Progenitor cell of endocrine pancreas (in vitro differentiated cells): ENCODE measurements around the gene ALDH1A1. TPM values are rescaled to one million over a fixed set of nuclear protein-coding genes. Genes with fewer than 3 reads are reported as not detected.

Experiments used
- DNase-seq: peaks from one replicate; pipeline ENCODE4 v3.0.0; 2021; ENCODE audit warnings: low spot score; ENCODE audit not compliant: unreplicated experiment
- H3K27ac Mint-ChIP-seq: 2 replicates; pipeline ENCODE4 v1.8.0; 2021; ENCODE audit warnings: mild to moderate bottlenecking, moderate library complexity, mixed read lengths
- H3K27me3 Mint-ChIP-seq: 2 replicates; pipeline ENCODE4 v1.8.0; 2021; ENCODE audit warnings: mixed read lengths
- H3K36me3 Mint-ChIP-seq: 2 replicates; pipeline ENCODE4 v1.8.0; 2022; ENCODE audit warnings: mixed read lengths; ENCODE audit not compliant: insufficient read depth
- H3K4me1 Mint-ChIP-seq: 2 replicates; pipeline ENCODE4 v1.8.0; 2021; ENCODE audit warnings: low read depth, mixed read lengths
- H3K4me3 Mint-ChIP-seq: 2 replicates; pipeline ENCODE4 v1.8.0; 2021; ENCODE audit warnings: low read depth, mild to moderate bottlenecking, moderate library complexity, mixed read lengths
- H3K9me3 Mint-ChIP-seq: 2 replicates; pipeline ENCODE4 v1.8.0; 2021; ENCODE audit warnings: low read depth, mixed read lengths
- CTCF ChIP-seq: fragments of 200-600 bp; sonication (generic); IDR thresholded peaks from one replicate; pipeline ENCODE4 v1.5.0; 2021; ENCODE audit warnings: antibody characterized with exemption, mild to moderate bottlenecking; ENCODE audit not compliant: unreplicated experiment
- total RNA-seq: library from RNA; stranded (reverse); gene quantifications from 2 replicates; pipeline ENCODE4 v1.2.1, GENCODE V29; 2021

ALDH1A1 gene
- total RNA-seq, 1 donor from 2014 or later: 188 TPM

DNA sequence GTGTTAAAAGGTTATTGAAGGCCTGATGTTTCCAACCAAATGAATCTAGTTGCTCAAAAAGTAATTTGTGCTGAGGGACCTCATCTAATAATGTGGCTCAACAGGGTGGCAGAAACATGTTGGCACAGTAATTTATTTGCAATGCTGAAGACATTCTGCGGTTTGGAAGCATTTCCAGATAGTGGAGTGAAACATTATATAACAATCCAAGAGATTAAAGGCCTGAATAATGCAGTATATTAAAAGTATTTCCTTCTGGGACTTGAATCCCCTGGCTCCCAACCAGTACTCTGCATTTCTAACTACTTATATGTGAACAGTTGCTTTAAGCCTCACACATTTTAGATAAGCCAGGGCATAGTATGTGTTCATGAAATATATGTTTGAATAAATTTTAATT, 25.9 kb upstream of the ALDH1A1 start:
- no peak overlapping the region for H3K27ac Mint-ChIP-seq
- H3K36me3 Mint-ChIP-seq: peaks cover 1% of the 10 kb centered on the region
- H3K4me3 Mint-ChIP-seq: no peak overlapping the region
- no peak for TF ChIP-seq CTCF
- H3K27me3 Mint-ChIP-seq: no peaks in the 10 kb centered on the region
- no peak for DNase-seq
- H3K9me3 Mint-ChIP-seq: peaks cover 7% of the 10 kb centered on the region
- H3K4me1 Mint-ChIP-seq: peaks cover 26% of the 10 kb centered on the region

GRCh38 chr9:72977670-72978069, 24.8 kb upstream of the ALDH1A1 start:
- peaks cover 19% of the 10 kb centered on the region for H3K4me1 Mint-ChIP-seq
- H3K36me3 Mint-ChIP-seq: peaks cover 1% of the 10 kb centered on the region
- H3K27ac Mint-ChIP-seq: no peak overlapping the region
- H3K9me3 Mint-ChIP-seq: peaks cover 7% of the 10 kb centered on the region
- no peak for DNase-seq
- H3K27me3 Mint-ChIP-seq: no peaks in the 10 kb centered on the region
- TF ChIP-seq CTCF: no peak
- no peak overlapping the region for H3K4me3 Mint-ChIP-seq

GRCh38 chr9:72974501-72974900, 21.6 kb upstream of the ALDH1A1 start:
- no peaks in the 10 kb centered on the region for H3K36me3 Mint-ChIP-seq
- peaks cover under 1% of the 10 kb centered on the region for H3K9me3 Mint-ChIP-seq

GRCh38 chr9:72972636-72973035, 19.8 kb upstream of the ALDH1A1 start:
- Mint-ChIP-seq H3K27me3 (no peaks in the 10 kb centered on the region), H3K4me3 (no peak overlapping the region), H3K4me1 (peaks cover 1% of the 10 kb centered on the region), H3K27ac (no peak overlapping the region), H3K9me3 (peaks cover 9% of the 10 kb centered on the region), H3K36me3 (peaks cover 2% of the 10 kb centered on the region)
- no peak for TF ChIP-seq CTCF
- DNase-seq: no peak

More at GRCh38 chr9:72974501-72974900, 21.6 kb upstream of the ALDH1A1 start:
- Mint-ChIP-seq H3K4me3 (no peak overlapping the region), H3K27ac (no peak overlapping the region), H3K4me1 (peaks cover 6% of the 10 kb centered on the region), H3K27me3 (no peaks in the 10 kb centered on the region)
- no peak for TF ChIP-seq CTCF
- no peak for DNase-seq

GRCh38 chr9:72971411-72971810, 18.6 kb upstream of the ALDH1A1 start:
- Mint-ChIP-seq H3K27me3 (no peaks in the 10 kb centered on the region), H3K27ac (no peak overlapping the region), H3K9me3 (peaks cover 9% of the 10 kb centered on the region), H3K36me3 (peaks cover 2% of the 10 kb centered on the region), H3K4me1 (peaks cover 1% of the 10 kb centered on the region), H3K4me3 (no peak overlapping the region)
- DNase-seq: no peak
- TF ChIP-seq CTCF: no peak
